HEK293 (cell line): ENCODE results near the gene CCDC12.

ENCODE experiments used
- CTCF ChIP-seq: fragments of 450-650 bp; formaldehyde crosslinking; IDR thresholded peaks from 2 replicates; pipeline ENCODE4 v1.5.1; 2016; ENCODE audit warnings: missing biosample characterization, missing genetic modification characterization
- ZBTB7A ChIP-seq: fragments of 450-650 bp; formaldehyde crosslinking; IDR thresholded peaks from 2 replicates; pipeline ENCODE4 v1.5.1; 2016; ENCODE audit warnings: low read depth, missing biosample characterization, missing genetic modification characterization
- ZBTB8A ChIP-seq: fragments of 450-650 bp; formaldehyde crosslinking; IDR thresholded peaks from 2 replicates; pipeline ENCODE4 v1.5.1; 2016; ENCODE audit warnings: missing biosample characterization, missing genetic modification characterization
- ZNF148 ChIP-seq: fragments of 450-650 bp; formaldehyde crosslinking; IDR thresholded peaks from 2 replicates; pipeline ENCODE4 v1.5.0; 2017; ENCODE audit warnings: missing biosample characterization, missing genetic modification characterization, borderline replicate concordance
- ZNF175 ChIP-seq: fragments of 450-650 bp; formaldehyde crosslinking; IDR thresholded peaks from 2 replicates; pipeline ENCODE4 v1.5.1; 2016; ENCODE audit warnings: missing biosample characterization, missing genetic modification characterization
- ZNF513 ChIP-seq: fragments of 450-650 bp; IDR thresholded peaks from 2 replicates; pipeline ENCODE4 v1.5.1; 2018; ENCODE audit warnings: missing biosample characterization, missing genetic modification characterization
- ZNF518A ChIP-seq: fragments of 450-650 bp; formaldehyde crosslinking; conservative IDR thresholded peaks from 2 replicates; pipeline ENCODE4 v1.5.1; 2016; ENCODE audit warnings: low read depth, missing biosample characterization, missing genetic modification characterization
- ZNF621 ChIP-seq: fragments of 450-650 bp; formaldehyde crosslinking; IDR thresholded peaks from 2 replicates; pipeline ENCODE4 v1.5.1; 2017; ENCODE audit warnings: missing biosample characterization, missing genetic modification characterization
- ZNF843 ChIP-seq: fragments of 450-650 bp; formaldehyde crosslinking; IDR thresholded peaks from 2 replicates; pipeline ENCODE4 v1.5.1; 2016; ENCODE audit warnings: missing biosample characterization, missing genetic modification characterization

- TF ChIP-seq ZNF518A (tag by site-specific recombination) (no peak), ZNF621 (tag by site-specific recombination) (no peak), CTCF (tag by site-specific recombination) (no peak), ZNF175 (tag by site-specific recombination) (no peak), ZNF513 (no peak), ZBTB7A (tag by site-specific recombination) (no peak), ZBTB8A (no peak), ZNF843 (tag by site-specific recombination) (no peak), ZNF148 (tag by site-specific recombination) (no peak)
Observed at GRCh38 chr3:46908986-46909534, 67.5 kb downstream of the CCDC12 start.
